Loucy (cell line): Measurements from ENCODE around the gene CLIC3.

Experiments
- H2AFZ ChIP-seq: fragments of 200-600 bp; sonication (generic); 2 replicates; pipeline ENCODE4 v1.6.0; 2016; ENCODE audit warnings: antibody characterized with exemption, mild to moderate bottlenecking, low read length, moderate library complexity
- H3F3A ChIP-seq: fragments of 200-600 bp; 2 replicates; pipeline ENCODE4 v1.6.0; 2016; ENCODE audit warnings: antibody characterized with exemption, low read depth, mild to moderate bottlenecking
- H3K27me3 ChIP-seq: fragments of 200-600 bp; sonication (generic); 2 replicates; pipeline ENCODE4 v1.6.1; 2014; ENCODE audit warnings: low read length, mild to moderate bottlenecking; ENCODE audit not compliant: insufficient read depth, poor library complexity, severe bottlenecking
- H3K36me3 ChIP-seq: fragments of 200-600 bp; sonication (generic); 2 replicates; pipeline ENCODE4 v1.6.1; 2016; ENCODE audit warnings: low read length; ENCODE audit not compliant: insufficient read depth
- H3K4me1 ChIP-seq: fragments of 200-600 bp; sonication (generic); 2 replicates; pipeline ENCODE4 v1.5.1; 2014; ENCODE audit warnings: low read length, mild to moderate bottlenecking; ENCODE audit not compliant: insufficient read depth, poor library complexity, severe bottlenecking
- H3K4me2 ChIP-seq: fragments of 200-600 bp; sonication (generic); 2 replicates; pipeline ENCODE4 v1.6.0; 2014; ENCODE audit warnings: antibody characterized with exemption, low read length, low read depth, mild to moderate bottlenecking; ENCODE audit not compliant: poor library complexity, severe bottlenecking
- H3K4me3 ChIP-seq: fragments of 200-600 bp; sonication (generic); 2 replicates; pipeline ENCODE4 v1.5.1; 2014; ENCODE audit warnings: low read length, mild to moderate bottlenecking, mixed read lengths; ENCODE audit not compliant: poor library complexity, severe bottlenecking
- H3K79me2 ChIP-seq: fragments of 200-600 bp; sonication (generic); 2 replicates; pipeline ENCODE4 v1.6.1; 2014; ENCODE audit warnings: low read length; ENCODE audit not compliant: insufficient read depth
- H3K9ac ChIP-seq: fragments of 200-600 bp; sonication (generic); 2 replicates; pipeline ENCODE4 v1.6.0; 2014; ENCODE audit warnings: mild to moderate bottlenecking, low read depth, low read length, moderate library complexity; ENCODE audit not compliant: poor library complexity, severe bottlenecking
- H3K9me2 ChIP-seq: fragments of 200-600 bp; sonication (generic); replicated peaks from 2 replicates; pipeline ENCODE4 v1.6.1; 2016; ENCODE audit warnings: low read depth, low read length, mixed read lengths
- H3K9me3 ChIP-seq: fragments of 200-600 bp; sonication (generic); 2 replicates; pipeline ENCODE4 v1.6.1; 2014; ENCODE audit warnings: mild to moderate bottlenecking, antibody characterized with exemption, low read length, low read depth; ENCODE audit not compliant: insufficient read depth
- H4K20me1 ChIP-seq: fragments of 200-600 bp; sonication (generic); 2 replicates; pipeline ENCODE4 v1.6.0; 2014; ENCODE audit warnings: antibody characterized with exemption, low read length, mild to moderate bottlenecking; ENCODE audit not compliant: insufficient read depth, poor library complexity, severe bottlenecking
- EZH2phosphoT487 ChIP-seq: fragments of 200-600 bp; IDR thresholded peaks from 2 replicates; pipeline ENCODE4 v1.6.1; 2018; ENCODE audit warnings: antibody characterized with exemption, mild to moderate bottlenecking, moderate library complexity, borderline replicate concordance
- TF ChIP-seq, protein P1 (sequence below): fragments of 200-600 bp; sonication (generic); conservative IDR thresholded peaks from 2 replicates; pipeline ENCODE4 v1.5.1; 2014; ENCODE audit warnings: mild to moderate bottlenecking, antibody characterized with exemption, low read length

CLIC3 gene

GRCh38 chr9:137009938-137010732, 13.8 kb upstream of the CLIC3 start:
- Histone ChIP-seq H3K9me2 (no peaks in the 10 kb centered on the region), H3K36me3 (no peaks in the 10 kb centered on the region), H3K4me3 (no peak overlapping the region), H3K9ac (no peak overlapping the region), H3F3A (no peaks in the 10 kb centered on the region), H3K79me2 (no peaks in the 10 kb centered on the region), H3K9me3 (no peaks in the 10 kb centered on the region), H2AFZ (no peak overlapping the region), H3K4me1 (no peaks in the 10 kb centered on the region), H3K4me2 (no peak overlapping the region), H4K20me1 (no peaks in the 10 kb centered on the region), H3K27me3 (no peaks in the 10 kb centered on the region)
- no peak for TF ChIP-seq EZH2phosphoT487
- TF ChIP-seq, protein P1, sequence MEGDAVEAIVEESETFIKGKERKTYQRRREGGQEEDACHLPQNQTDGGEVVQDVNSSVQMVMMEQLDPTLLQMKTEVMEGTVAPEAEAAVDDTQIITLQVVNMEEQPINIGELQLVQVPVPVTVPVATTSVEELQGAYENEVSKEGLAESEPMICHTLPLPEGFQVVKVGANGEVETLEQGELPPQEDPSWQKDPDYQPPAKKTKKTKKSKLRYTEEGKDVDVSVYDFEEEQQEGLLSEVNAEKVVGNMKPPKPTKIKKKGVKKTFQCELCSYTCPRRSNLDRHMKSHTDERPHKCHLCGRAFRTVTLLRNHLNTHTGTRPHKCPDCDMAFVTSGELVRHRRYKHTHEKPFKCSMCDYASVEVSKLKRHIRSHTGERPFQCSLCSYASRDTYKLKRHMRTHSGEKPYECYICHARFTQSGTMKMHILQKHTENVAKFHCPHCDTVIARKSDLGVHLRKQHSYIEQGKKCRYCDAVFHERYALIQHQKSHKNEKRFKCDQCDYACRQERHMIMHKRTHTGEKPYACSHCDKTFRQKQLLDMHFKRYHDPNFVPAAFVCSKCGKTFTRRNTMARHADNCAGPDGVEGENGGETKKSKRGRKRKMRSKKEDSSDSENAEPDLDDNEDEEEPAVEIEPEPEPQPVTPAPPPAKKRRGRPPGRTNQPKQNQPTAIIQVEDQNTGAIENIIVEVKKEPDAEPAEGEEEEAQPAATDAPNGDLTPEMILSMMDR, result no peak

DNA sequence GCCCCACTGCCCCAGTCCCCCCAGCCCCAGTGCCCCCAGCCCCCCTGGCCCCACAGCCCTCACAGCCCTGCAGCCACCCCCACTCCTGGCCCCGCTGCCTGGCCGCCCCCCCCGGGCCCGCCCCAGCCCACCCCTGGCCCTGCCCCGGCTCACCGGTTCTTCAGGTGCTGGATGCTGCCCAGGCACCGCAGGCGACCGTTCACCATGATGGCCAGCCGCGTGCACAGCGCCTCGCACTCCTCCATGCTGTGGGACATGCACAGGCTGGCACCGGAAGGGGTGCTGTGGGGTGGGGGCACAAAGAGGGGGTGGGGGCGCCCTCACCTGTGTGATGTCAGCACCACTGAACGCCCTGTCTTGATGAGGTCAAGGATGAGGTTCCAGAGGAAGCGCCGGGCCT, 12.8 kb upstream of the CLIC3 start:
- no peaks in the 10 kb centered on the region for H3K9me2 ChIP-seq
- H3K4me3 ChIP-seq, result no peak overlapping the region
- no peaks in the 10 kb centered on the region for H3K4me1 ChIP-seq

GRCh38 chr9:137008312-137008711, 11.9 kb upstream of the CLIC3 start:
- Histone ChIP-seq H3K36me3 (no peaks in the 10 kb centered on the region), H4K20me1 (no peaks in the 10 kb centered on the region), H3K27me3 (no peaks in the 10 kb centered on the region), H3K9ac (no peak overlapping the region), H3K9me2 (no peaks in the 10 kb centered on the region), H3K4me2 (no peak overlapping the region), H3K4me1 (no peaks in the 10 kb centered on the region), H3K4me3 (no peak overlapping the region), H3F3A (no peaks in the 10 kb centered on the region), H2AFZ (no peak overlapping the region), H3K9me3 (no peaks in the 10 kb centered on the region), H3K79me2 (no peaks in the 10 kb centered on the region)
- TF ChIP-seq, protein P1, result no peak
- TF ChIP-seq EZH2phosphoT487, result no peak

More for the DNA sequence above, 12.8 kb upstream of the CLIC3 start:
- no peak overlapping the region for H2AFZ ChIP-seq
- H3K27me3 ChIP-seq, result no peaks in the 10 kb centered on the region
- no peak overlapping the region for H3K9ac ChIP-seq
- H3K36me3 ChIP-seq, result no peaks in the 10 kb centered on the region
- H3K79me2 ChIP-seq, result no peaks in the 10 kb centered on the region
- no peak for TF ChIP-seq EZH2phosphoT487
- TF ChIP-seq, protein P1, result no peak
- H3K4me2 ChIP-seq, result no peak overlapping the region
- H3K9me3 ChIP-seq, result no peaks in the 10 kb centered on the region
- no peaks in the 10 kb centered on the region for H4K20me1 ChIP-seq
- H3F3A ChIP-seq, result no peaks in the 10 kb centered on the region
